Stimulated activated CD4-positive, alpha-beta T cell treated with anti-CD3 and anti-CD28 coated beads, Interleukin-4, amount 100 ng/mL, for 24 hours (primary cell): Measurements from ENCODE around the gene GTF2H4.

ENCODE experiments used
- DNase-seq: peaks from one replicate; pipeline ENCODE4 v3.0.0-alpha.2; 2020

Gene GTF2H4

GRCh38 chr6:30882759-30883684, 25.0 kb upstream of the GTF2H4 start:
- no peak for DNase-seq

- peak; percentile 50 for DNase-seq
Observed at GRCh38 chr6:30883685-30884520, 24.1 kb upstream of the GTF2H4 start, which contains the start of gene DDR1. Gene DDR1 (plus strand): TSS chr6:30884519. CDS start chr6:30888730, 4,211 bp downstream.

- peak; percentile 33 for DNase-seq
Observed at GRCh38 chr6:30884521-30885480, 23.2 kb upstream of the GTF2H4 start.

- no peak for DNase-seq
Observed at GRCh38 chr6:30885481-30885998, 22.5 kb upstream of the GTF2H4 start.

GRCh38 chr6:30885999-30886896, 21.8 kb upstream of the GTF2H4 start:
- DNase-seq = peak; percentile 22

GRCh38 chr6:30886897-30887255, 21.1 kb upstream of the GTF2H4 start:
- no peak for DNase-seq

GRCh38 chr6:30887901-30888815, 19.8 kb upstream of the GTF2H4 start:
- no peak for DNase-seq

- DNase-seq = no peak
Observed at GRCh38 chr6:30888816-30889495, 19.1 kb upstream of the GTF2H4 start.

GRCh38 chr6:30889496-30889885, 18.5 kb upstream of the GTF2H4 start:
- DNase-seq = no peak

GRCh38 chr6:30889921-30890645, 17.9 kb upstream of the GTF2H4 start:
- no peak for DNase-seq

- no peak for DNase-seq
Observed at GRCh38 chr6:30890646-30891449, 17.2 kb upstream of the GTF2H4 start.

- DNase-seq = no peak
Observed at GRCh38 chr6:30891450-30891723, 16.6 kb upstream of the GTF2H4 start.

GRCh38 chr6:30891816-30892538, 16.0 kb upstream of the GTF2H4 start:
- no peak for DNase-seq

- no peak for DNase-seq
Observed at GRCh38 chr6:30893001-30893591, 14.9 kb upstream of the GTF2H4 start.

GRCh38 chr6:30893666-30894065, 14.3 kb upstream of the GTF2H4 start:
- DNase-seq = no peak

- no peak for DNase-seq
Observed at GRCh38 chr6:30894381-30894780, 13.6 kb upstream of the GTF2H4 start.

- DNase-seq = no peak
Observed at GRCh38 chr6:30894935-30895334, 13.1 kb upstream of the GTF2H4 start.
